Jurkat, Clone E6-1 (cell line): ENCODE results near the gene MPC1.

Source experiments
- DNase-seq: peaks from one replicate; pipeline ENCODE4 v3.0.0-alpha.2; 2011; ENCODE audit warnings: low read depth, low spot score
- H3K4me3 ChIP-seq: 2 replicates; pipeline ENCODE4 v1.5.1; 2011; ENCODE audit warnings: mild to moderate bottlenecking, low read length, control low read depth, moderate library complexity

Gene MPC1

GRCh38 chr6:166333172-166333995 lies 49.4 kb downstream of the MPC1 start:
- peak overlapping the region; percentile 20 for H3K4me3 ChIP-seq
- peak; percentile 91 for DNase-seq

- no peak for DNase-seq
- no peak overlapping the region for H3K4me3 ChIP-seq
Measured at GRCh38 chr6:166331503-166332415, 51.0 kb downstream of the MPC1 start.

- H3K4me3 ChIP-seq = no peak overlapping the region
- no peak for DNase-seq
Measured at GRCh38 chr6:166330612-166331011, 52.1 kb downstream of the MPC1 start.

- DNase-seq = no peak
- no peak overlapping the region for H3K4me3 ChIP-seq
Measured at GRCh38 chr6:166325383-166326042, 57.2 kb downstream of the MPC1 start.

GRCh38 chr6:166323395-166323794 lies 59.3 kb downstream of the MPC1 start:
- H3K4me3 ChIP-seq = no peak overlapping the region
- no peak for DNase-seq

GRCh38 chr6:166318649-166319600 lies 63.8 kb downstream of the MPC1 start:
- H3K4me3 ChIP-seq = no peak overlapping the region
- no peak for DNase-seq

- no peak overlapping the region for H3K4me3 ChIP-seq
- DNase-seq = no peak
Measured at GRCh38 chr6:166318227-166318626, 64.5 kb downstream of the MPC1 start.

- no peak for DNase-seq
- H3K4me3 ChIP-seq = no peak overlapping the region
Measured at GRCh38 chr6:166317261-166318212, 65.2 kb downstream of the MPC1 start.

GRCh38 chr6:166315436-166315835 lies 67.3 kb downstream of the MPC1 start:
- DNase-seq = no peak
- no peak overlapping the region for H3K4me3 ChIP-seq
